ENCODE results near the gene LDLR. TPM values are rescaled to one million over a fixed set of nuclear protein-coding genes. Genes with fewer than 3 reads are reported as not detected.
A peak's percentile ranks its signal among the peaks of the same experiment; 100 is the strongest.
"Not testable (repeated sequence)": the region's sequence is repeated elsewhere in the genome, so short reads cannot be mapped to it uniquely, and the experiment has no call there.

Gene LDLR
- total RNA-seq, 1 donor from 2014 or later: 121 TPM

GRCh38 chr19:11176466-11177193, 87.4 kb downstream of the LDLR start:
- peaks cover 22% of the 10 kb centered on the region for H3K4me1 Mint-ChIP-seq (ENCODE audit: low read depth)
- H3K27ac Mint-ChIP-seq (ENCODE audit: unreplicated experiment): no peak overlapping the region
- H3K9me3 Mint-ChIP-seq (ENCODE audit: low read depth): no peaks in the 10 kb centered on the region
- DNase-seq (ENCODE audit: low spot score): no peak
- H3K4me3 Mint-ChIP-seq (ENCODE audit: unreplicated experiment): no peak overlapping the region
- H3K27me3 Mint-ChIP-seq (ENCODE audit: low read depth): no peaks in the 10 kb centered on the region
- peaks cover 43% of the 10 kb centered on the region for H3K36me3 Mint-ChIP-seq (ENCODE audit: low read depth)
- no peak for TF ChIP-seq CTCF (IDR thresholded peaks at IDR 0.05)

GRCh38 chr19:11177592-11177991, 88.3 kb downstream of the LDLR start:
- no peak for TF ChIP-seq CTCF (IDR thresholded peaks at IDR 0.05)
- H3K36me3 Mint-ChIP-seq (ENCODE audit: low read depth): peaks cover 42% of the 10 kb centered on the region
- peaks cover 23% of the 10 kb centered on the region for H3K4me1 Mint-ChIP-seq (ENCODE audit: low read depth)
- H3K27ac Mint-ChIP-seq (ENCODE audit: unreplicated experiment): peak overlapping the region; percentile 70
- no peaks in the 10 kb centered on the region for H3K27me3 Mint-ChIP-seq (ENCODE audit: low read depth)
- H3K9me3 Mint-ChIP-seq (ENCODE audit: low read depth): no peaks in the 10 kb centered on the region
- no peak for DNase-seq (ENCODE audit: low spot score)
- H3K4me3 Mint-ChIP-seq (ENCODE audit: unreplicated experiment): no peak overlapping the region

GRCh38 chr19:11179145-11179465, 89.8 kb downstream of the LDLR start:
- H3K27ac Mint-ChIP-seq (ENCODE audit: unreplicated experiment); H3K9me3 Mint-ChIP-seq (ENCODE audit: low read depth): not testable (repeated sequence)
- H3K36me3 Mint-ChIP-seq (ENCODE audit: low read depth): peaks cover 46% of the 10 kb centered on the region

DNA sequence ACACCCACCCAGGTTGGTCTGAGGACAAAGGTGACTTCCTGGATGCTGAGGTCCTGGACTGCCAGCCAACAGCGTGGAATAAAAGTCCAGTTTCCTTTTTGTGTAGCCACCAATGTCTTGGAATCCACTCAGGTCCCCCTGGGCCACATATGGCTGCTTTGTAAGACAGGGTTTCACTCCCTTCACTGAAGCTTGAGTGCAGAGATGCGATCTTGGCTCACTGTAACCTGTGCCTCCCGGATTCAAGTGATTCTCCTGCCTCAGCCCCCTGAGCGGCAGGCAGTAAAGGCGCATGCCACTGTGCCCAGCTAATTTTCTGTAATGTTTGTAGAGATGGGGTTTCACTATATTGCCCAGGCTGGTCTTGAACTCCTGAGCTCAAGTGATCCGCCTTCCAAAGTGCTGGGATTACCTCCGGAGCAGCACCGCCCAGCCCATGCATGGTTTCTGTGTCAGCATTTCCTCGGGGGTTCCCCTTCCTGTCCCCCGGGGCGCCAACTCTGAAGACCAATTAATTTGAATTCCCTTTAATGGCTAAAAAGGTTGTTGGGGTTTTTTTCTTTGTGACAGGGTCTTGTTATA, 90.5 kb downstream of the LDLR start:
- peaks cover 32% of the 10 kb centered on the region for H3K4me1 Mint-ChIP-seq (ENCODE audit: low read depth)

More at GRCh38 chr19:11179145-11179465, 89.8 kb downstream of the LDLR start:
- peaks cover 29% of the 10 kb centered on the region for H3K4me1 Mint-ChIP-seq (ENCODE audit: low read depth)
- not testable (repeated sequence) for H3K4me3 Mint-ChIP-seq (ENCODE audit: unreplicated experiment); H3K27me3 Mint-ChIP-seq (ENCODE audit: low read depth); DNase-seq (ENCODE audit: low spot score)

GRCh38 chr19:11180346-11180745, 91.1 kb downstream of the LDLR start:
- no peak overlapping the region for H3K4me3 Mint-ChIP-seq (ENCODE audit: unreplicated experiment)
- peak overlapping the region; percentile 15 for H3K27ac Mint-ChIP-seq (ENCODE audit: unreplicated experiment)

More for the DNA sequence above, 90.5 kb downstream of the LDLR start:
- Mint-ChIP-seq H3K36me3 (ENCODE audit: low read depth) (peaks cover 45% of the 10 kb centered on the region), H3K27ac (ENCODE audit: unreplicated experiment) (peak overlapping the region; percentile 59), H3K9me3 (ENCODE audit: low read depth) (peaks cover 5% of the 10 kb centered on the region), H3K4me3 (ENCODE audit: unreplicated experiment) (no peak overlapping the region), H3K27me3 (ENCODE audit: low read depth) (no peaks in the 10 kb centered on the region)
- DNase-seq (ENCODE audit: low spot score): no peak
- no peak for TF ChIP-seq CTCF (IDR thresholded peaks at IDR 0.05)

GRCh38 chr19:11180975-11181374, 91.7 kb downstream of the LDLR start:
- DNase-seq (ENCODE audit: low spot score); H3K9me3 Mint-ChIP-seq (ENCODE audit: low read depth); H3K27ac Mint-ChIP-seq (ENCODE audit: unreplicated experiment); H3K27me3 Mint-ChIP-seq (ENCODE audit: low read depth); H3K4me3 Mint-ChIP-seq (ENCODE audit: unreplicated experiment): not testable (repeated sequence)
- Mint-ChIP-seq H3K36me3 (ENCODE audit: low read depth) (peaks cover 46% of the 10 kb centered on the region), H3K4me1 (ENCODE audit: low read depth) (peaks cover 40% of the 10 kb centered on the region)

More at GRCh38 chr19:11180346-11180745, 91.1 kb downstream of the LDLR start:
- Mint-ChIP-seq H3K4me1 (ENCODE audit: low read depth) (peaks cover 34% of the 10 kb centered on the region), H3K27me3 (ENCODE audit: low read depth) (no peaks in the 10 kb centered on the region), H3K9me3 (ENCODE audit: low read depth) (peaks cover 5% of the 10 kb centered on the region), H3K36me3 (ENCODE audit: low read depth) (peaks cover 45% of the 10 kb centered on the region)
- no peak for TF ChIP-seq CTCF (IDR thresholded peaks at IDR 0.05)
- DNase-seq (ENCODE audit: low spot score): no peak

All from chondrocyte (in vitro differentiated cells).